Ramos (cell line): ENCODE data around the gene PELI2.

ENCODE experiments used
- in situ Hi-C: fragments of 300-500 bp; cut with MboI; formaldehyde crosslinking; loops from one replicate; pipeline ENCODE4 v1.14.3; 2022; ENCODE audit warnings: low sequenced_read_pairs; ENCODE audit not compliant: unreplicated experiment

PELI2 gene

DNA sequence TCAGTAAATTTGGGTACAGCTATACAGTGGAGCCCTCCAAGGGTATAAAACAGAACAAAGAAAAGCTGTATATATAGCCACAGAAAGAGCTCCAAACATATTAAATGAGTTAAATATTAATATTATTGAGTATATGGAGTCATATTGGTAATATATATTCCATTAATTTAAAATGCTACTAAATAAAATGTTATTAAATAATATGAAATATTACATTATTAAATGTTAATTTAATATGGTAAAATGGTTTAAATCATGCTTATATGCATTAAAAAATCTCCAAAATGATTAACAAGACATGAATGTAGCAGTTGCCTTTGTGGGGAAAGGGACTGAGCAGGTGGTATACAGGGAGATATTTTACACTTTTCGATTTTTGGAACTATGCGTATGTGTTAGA lies 164.0 kb downstream of the PELI2 start:
- in situ Hi-C loops: no loop called here

DNA sequence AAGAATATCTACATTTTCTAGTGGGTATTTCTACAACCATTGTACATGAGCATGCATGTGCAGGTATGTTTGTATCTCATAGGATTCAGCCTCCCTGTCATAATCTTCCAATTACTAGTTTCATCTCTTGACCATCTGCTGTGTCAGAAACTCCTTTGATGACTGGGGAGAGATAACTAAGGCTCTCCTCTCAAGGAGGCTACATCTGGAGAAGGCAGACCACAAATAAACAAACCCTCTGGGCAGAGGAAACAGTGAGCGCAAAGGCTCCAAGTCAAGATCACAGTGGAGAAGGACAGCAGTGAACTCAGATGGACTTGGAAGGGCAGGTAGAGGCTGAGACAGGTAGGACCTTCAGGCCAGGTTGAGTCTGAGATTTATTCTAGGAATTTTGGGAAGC lies 166.4 kb downstream of the PELI2 start:
- in situ Hi-C loops: no loop called here

DNA sequence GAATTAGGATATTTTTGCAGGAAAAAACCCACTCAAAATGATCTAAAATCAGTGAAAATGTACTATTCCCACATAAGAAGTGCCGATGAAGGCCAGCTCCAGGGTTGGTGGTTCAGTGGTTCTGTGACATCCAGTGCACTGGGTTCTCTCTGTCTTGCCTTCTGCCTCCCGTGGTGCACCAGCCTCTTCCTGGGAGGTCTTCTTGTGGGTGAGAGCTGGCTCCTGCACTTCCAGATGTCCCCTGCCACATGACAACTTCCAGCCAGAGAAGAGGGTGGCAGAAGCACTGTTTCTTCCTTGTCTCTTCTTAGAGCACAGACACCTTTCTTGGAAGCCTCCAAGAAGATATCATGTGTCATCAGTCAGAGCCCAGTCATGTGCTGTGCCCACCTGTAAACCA lies 170.9 kb downstream of the PELI2 start:
- in situ Hi-C loops: no loop called here

DNA sequence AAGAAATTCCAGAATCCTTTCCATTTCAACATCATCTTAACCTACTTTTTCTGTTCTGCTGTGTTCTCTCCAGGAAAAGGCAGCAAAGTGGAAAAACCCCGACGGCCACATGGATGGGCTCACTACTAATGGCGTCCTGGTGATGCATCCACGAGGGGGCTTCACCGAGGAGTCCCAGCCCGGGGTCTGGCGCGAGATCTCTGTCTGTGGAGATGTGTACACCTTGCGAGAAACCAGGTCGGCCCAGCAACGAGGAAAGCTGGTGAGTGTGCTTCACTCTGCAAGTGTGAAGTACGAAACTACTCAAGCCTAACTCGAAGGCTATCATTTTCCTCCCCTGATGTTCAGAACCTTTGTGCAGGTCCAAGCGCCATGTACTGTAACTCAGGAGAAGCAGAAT lies 172.0 kb downstream of the PELI2 start:
- in situ Hi-C loops: no loop called here

DNA sequence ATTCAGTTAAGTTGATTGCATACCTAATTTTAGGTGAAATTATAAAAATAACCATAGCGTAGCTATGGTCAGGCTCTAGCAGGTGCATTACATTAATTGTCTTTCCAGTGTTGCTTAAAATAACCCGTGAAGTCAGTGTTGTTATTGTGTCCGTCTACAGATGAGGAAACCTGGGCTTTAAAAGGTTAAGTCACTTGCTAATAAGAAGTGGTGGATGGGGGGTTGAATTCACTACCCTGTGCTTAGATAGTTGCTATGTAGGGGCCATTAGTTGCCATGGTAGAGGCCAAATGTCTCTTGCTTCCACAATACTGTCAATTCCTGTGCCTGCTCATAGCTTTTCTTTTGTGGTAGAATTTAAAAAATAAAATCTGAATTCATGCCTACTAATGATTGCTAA lies 174.8 kb downstream of the PELI2 start:
- in situ Hi-C loops: no loop called here

DNA sequence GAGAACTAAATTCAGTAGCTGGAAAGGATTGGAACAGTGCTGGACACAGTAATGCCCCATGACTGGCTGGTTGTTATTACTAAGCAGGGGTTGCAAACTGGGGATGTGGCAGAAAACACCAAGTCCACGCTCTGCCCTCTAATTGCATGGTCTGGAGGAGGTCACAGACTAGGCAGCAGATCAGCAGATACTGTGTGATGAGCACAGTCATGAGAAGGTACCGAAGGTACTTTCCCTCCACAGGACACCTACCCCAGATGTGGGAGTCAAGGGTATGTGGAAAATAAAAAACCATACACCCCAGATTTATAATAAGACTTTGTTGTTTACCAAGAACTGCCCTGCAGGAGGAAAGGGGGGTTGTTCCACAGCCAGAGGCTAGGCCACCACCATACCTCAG lies 175.3 kb downstream of the PELI2 start:
- in situ Hi-C loops: no loop called here

DNA sequence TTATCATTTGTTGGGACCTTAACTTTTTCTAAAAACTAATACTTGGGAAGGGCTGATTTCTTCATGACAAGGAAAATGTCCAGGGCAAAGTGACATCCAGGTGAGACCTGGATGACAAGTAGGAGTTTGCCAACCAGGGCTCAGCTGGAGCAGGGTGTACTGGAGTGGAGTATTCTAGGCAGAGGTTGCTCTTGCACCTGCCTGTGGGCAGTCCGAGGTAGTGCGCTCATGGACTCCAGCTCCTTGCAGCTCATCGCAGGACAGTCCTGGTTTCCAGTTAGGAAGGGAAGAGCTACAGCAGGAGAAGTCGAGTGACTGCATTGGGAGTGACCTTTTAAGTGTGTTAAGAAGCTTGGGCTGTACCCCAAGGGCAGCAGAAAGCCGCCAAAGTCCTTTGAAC lies 175.9 kb downstream of the PELI2 start:
- in situ Hi-C loops: no loop called here

DNA sequence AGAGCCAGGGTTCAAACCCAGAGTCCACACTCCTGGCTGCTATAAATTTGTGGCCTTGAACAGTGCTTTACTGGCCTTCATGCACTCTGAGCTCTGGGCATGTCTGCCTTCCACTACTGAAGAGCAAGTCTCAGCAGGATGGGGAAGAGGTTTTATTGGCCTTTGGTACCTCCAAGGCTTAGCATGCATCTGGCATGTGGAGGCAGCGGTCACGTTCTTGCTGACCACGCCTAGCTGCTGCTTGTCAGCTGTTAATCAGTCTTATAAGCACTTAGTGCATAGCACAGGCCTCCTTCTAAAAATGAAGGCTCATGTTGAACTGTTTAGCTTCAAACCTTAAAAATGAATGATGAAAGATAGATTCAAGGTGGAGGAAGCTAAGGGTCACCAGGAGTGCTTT lies 177.5 kb downstream of the PELI2 start:
- in situ Hi-C loops: no loop called here

DNA sequence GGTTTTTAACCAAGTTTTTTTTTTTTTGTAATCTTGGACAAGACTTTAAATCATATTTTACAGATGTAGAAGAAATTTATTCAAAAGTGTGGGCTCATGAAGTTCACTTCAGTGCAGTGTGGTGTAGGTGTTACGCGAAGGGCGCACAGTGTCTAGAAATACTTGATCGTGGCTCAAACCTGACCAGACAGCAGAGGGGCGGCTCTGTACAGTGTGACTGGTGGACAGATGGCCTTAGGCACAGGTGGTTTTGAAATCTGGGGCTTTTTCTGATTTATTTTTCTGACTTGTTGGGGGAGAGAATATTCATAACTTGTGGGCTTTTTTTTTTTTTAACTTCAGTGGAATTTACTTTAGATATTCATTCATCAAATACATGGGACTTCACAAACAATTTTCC lies 179.2 kb downstream of the PELI2 start:
- in situ Hi-C loops: no loop called here

DNA sequence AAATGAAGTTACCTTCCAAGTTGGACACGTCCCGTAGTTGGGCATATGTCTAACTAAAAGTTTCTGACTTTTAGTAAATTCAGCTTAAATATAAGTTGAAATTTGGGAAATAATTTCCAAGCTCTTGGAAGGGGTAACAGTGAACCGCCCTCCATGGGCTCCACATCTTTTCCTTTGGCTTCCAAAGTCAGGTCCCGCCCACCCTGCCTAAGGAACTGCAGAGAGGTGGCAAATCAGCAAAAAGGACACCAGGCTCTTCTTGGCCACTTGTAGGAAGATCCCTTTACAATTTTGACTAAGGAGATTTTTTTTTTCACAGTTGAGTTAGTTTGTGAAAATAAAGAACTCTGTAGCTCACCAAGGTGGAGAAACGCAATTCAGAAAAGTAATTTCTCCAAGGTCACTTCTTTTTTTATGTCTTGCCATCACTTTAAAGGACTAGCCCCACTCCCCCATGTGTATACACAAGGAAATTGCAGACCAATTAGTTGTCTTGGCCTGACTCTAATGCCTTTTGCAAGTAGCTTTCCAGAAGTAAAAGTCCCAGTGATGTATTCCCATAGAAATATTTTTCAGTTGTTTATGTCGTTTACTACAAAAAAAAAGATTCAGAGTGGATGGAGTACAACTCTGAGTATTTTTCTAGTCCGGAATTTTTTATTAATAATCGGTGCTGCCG lies 181.2 kb downstream of the PELI2 start:
- in situ Hi-C loops: no loop called here

DNA sequence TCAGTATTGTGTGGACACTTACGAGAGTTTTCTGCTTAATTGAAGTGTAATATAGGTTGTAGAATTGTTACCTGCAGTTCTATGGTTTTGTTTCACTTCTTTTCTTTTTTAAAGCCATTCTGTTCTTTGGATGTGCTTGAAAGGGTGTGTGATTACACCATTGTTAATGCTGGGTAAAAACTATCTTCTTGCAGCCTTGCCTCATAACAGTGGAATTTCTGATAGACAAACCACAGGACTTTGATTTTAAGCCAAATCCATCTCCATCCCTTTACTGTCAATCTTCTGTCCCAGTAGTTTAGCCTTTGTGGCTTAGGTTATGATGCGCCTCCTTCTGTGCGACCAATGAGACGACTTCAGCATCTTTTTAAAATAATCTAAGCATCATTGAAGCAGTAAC lies 182.3 kb downstream of the PELI2 start:
- in situ Hi-C loops: no loop called here

DNA sequence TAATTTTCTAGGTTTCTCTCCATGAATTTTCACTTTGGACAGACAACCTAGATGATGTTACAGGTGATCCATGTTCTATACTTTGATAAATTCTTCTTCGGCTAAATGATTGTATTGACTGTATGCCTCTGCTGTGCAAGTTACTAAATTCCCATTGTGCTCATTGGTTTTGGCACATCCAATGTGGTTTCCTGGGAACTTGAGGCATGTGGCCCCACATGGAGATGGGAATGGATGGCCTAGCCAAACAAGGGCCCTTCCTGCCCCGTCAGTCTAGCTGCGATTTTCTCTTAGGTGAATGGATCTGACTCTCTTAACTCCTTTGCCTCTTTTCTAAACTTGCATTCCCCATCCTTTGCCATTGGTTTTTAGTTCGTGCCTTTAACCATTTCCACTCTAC lies 186.2 kb downstream of the PELI2 start:
- in situ Hi-C loops: no loop called here

DNA sequence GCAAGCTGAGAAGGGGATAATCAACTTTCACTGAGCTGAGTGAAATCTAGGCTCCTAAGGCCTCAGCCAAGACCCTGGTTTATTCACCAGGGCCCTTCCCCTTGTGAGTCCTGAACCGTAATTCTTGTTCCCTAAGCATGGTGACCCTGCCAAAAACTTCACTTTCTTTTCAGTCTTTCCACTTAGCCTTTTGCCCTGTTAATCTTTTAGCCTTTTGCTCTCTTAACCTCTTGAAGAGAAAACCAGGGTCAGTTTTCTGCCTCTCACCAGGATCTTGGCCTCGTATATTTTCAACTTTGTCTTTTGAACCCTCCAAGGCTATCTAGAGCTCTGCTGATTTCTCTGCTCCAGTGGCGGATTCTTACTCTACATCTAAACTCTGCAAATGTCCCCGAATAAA lies 191.0 kb downstream of the PELI2 start:
- in situ Hi-C loops: no loop called here

DNA sequence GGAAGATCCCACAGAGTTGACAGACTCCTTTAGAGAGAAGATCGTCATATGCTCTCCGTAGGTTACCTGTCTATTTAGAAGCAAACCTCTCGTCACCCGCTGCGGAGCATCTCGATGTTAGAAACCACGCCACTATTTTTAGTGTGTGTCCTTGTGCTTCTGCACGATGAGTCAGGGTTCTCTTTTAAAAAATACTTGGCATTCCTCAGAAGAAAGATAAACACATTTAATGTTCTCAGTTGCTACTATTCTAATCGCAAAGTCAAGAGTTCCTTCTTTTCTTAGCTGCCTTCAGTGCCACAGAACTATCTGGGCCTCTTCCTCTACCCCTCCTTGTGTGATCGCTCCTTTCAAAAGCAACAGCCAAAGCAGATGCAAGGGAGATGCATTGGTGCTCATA lies 192.4 kb downstream of the PELI2 start:
- in situ Hi-C loops: no loop called here

DNA sequence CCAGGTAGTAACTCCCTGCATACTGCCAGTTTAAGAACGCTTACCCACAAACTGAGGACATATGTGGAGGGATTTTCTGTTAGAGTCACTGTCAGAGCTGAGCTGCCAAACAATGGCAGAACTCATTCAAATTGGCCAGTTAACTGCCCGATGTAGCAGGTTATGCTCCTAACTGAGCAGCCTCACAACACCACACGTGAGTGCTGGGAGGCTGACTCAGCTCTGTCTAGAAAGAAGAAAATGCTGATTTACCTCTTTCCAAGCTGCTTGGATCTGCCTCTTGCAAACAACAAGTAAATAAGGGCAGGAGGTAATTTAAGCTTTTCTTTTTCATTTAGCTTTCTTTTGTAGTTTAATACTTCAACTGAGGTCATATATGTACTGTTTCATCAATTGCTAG lies 195.6 kb downstream of the PELI2 start:
- in situ Hi-C loops: no loop called here

DNA sequence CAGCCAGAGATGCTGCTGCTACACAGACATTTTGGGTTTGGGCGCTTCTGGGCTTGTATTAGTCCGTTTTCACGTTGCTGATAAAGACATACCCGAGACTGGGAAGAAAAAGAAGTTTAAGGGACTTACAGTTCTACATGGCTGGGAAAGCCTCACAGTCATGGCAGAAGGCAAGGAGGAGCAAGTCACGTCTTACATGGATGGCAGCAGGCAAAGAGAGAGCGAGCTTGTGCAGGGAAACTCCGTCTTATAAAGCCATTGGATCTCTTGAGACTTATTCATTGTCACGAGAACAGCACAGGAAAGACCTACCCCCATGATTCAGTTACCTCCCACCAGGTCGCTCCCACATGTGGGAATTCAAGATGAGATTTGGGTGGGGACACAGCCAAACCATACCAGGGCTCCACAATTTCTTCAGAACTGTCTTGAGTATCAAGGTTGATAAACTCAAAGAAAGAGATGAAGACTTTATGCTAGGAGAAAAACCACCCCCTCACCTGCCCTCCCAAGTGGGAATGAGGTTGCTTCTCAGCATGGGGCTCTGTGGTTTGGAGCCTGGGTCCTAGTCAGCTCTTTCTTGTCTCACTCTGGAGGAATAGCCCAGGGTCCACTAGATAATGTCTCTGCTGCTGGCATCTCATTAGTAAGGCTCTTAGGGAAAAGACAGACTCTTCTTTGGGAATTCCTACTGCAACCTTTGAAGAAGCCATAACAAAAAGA lies 200.3 kb downstream of the PELI2 start:
- in situ Hi-C loops: no loop called here

DNA sequence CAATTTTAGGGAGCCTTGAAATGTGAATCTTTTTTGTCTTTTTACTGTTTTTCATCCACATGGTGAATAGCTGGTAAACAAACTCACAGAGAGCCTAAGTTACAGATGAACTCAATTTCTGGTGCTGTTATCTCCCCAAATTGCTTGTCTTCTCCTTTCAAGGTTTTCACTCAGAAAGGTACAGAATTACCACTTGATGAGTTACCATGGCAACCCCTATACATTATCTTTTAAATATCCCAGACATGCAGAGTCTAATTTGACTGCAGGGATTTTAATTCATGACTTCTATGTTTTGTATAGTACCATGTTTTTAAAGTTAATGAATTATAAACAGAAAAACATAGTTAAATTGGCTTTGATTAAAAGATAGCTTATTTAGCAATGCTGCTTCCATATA lies 203.7 kb downstream of the PELI2 start:
- in situ Hi-C loops: no loop called here

DNA sequence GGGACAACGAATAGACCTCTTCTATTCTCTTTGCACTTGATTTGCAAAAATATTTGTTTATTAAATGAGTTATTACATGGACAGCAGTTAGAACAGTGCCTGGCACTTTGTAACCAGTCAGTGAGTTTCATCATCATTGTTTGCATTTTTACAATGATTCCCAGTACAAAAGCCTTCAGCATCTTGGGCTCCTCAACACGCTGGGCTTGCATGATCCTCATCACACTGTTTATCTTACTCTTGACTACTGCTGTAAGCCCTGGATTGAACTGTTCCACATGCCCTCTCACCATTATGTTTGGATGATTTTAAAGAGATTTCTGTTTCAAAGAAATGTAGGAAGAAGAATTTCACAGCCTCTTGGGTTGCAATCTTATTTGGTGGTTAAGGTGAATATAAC lies 204.3 kb downstream of the PELI2 start:
- in situ Hi-C loops: no loop called here

DNA sequence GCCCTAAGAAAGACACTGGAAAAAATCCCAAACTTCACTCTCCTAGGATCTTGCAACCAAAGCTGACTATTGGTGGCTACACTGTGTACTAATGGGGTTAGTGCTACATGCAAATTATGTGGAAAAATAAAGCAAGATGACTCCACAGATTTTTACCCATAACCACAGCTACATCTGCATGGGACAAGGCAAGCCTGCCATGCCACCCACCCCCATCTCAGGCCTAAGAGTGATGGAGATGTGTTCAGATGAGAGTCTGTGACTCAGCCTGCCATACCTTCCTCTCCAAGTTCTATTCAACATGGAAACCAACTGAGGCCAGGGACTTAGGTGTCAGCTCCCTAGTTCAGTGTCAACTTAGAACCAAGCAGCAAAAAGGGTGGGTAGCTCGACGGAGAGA lies 206.2 kb downstream of the PELI2 start:
- in situ Hi-C loops: no loop called here

DNA sequence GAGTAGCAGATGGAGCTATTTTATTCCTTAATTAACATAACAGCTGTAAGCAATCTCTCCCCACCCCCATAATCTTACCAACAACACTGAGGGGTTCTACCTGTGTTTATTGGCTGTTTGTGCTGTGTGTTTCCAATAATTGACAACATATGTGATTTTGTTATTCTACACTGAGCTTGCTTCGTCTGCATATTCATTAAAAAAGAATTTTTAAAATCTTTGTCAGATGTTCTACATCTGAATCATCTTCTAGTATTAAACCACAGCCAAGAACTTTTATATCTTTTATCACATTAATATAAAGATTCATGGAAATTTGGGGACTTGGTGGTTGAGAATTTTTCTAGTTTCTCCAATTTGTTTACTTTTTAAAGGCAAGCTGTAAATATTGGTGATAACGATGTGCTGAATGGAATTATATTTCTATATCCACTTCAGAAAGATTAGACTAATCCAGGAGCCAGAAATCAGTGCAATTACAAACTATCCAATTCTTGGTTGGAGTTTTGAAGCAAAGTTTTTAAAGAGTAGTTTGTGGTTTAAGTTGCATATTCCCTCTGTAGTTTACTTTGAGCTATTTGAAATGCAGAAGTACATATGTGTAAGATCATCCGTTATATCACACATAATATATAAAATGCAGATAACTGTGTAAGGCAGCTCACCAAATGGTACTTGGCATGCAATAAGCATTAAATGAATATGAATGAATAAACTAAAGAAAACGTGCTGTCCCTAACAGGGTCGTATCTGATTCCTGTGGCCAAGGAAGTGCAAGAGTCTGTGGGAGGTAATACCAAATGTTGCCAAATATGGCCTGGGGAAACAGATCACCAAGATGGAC lies 206.9 kb downstream of the PELI2 start:
- in situ Hi-C loops: no loop called here

DNA sequence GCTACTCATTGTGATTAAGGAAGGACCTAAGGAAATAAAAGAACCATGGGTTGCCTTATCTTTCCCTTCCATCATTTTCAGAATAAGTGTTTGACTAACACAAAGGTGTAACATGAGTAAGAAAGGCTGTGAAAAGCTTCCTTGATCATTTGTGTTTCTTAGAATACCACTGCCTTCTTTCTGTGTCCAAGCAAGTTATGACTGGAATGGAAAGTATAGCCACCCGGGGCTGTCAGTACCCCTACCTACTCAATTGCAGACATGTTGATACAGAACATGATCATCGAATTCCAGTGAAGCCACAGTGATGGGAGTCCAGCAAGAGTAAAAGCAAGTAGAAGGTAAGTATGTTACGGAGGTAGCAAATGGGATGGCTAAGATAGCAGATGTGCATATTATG lies 209.8 kb downstream of the PELI2 start:
- in situ Hi-C loops: no loop called here
